MM.1S (cell line): ENCODE measurements around the gene MMP19.
"Not testable (repeated sequence)": the region's sequence is repeated elsewhere in the genome, so short reads cannot be mapped to it uniquely, and the experiment has no call there.

Experiments used
- DNase-seq: peaks from one replicate; pipeline ENCODE4 v3.0.0-alpha.2; 2015
- H2AFZ ChIP-seq: fragments of 300-600 bp; sonication (generic); 2 replicates; pipeline ENCODE4 v1.6.0; 2016; ENCODE audit warnings: antibody characterized with exemption, low read length
- H3F3A ChIP-seq: fragments of 300-600 bp; sonication (generic); 2 replicates; pipeline ENCODE4 v1.6.1; 2016; ENCODE audit warnings: mild to moderate bottlenecking, antibody characterized with exemption, low read length, moderate library complexity, mixed read lengths; ENCODE audit not compliant: insufficient read depth
- H3K27ac ChIP-seq: fragments of 300-600 bp; sonication (generic); 2 replicates; pipeline ENCODE4 v1.5.1; 2016; ENCODE audit warnings: mild to moderate bottlenecking, low read length
- H3K27me3 ChIP-seq: fragments of 300-600 bp; sonication (generic); replicated peaks from 2 replicates; pipeline ENCODE4 v1.6.0; 2016; ENCODE audit warnings: low read length; ENCODE audit not compliant: insufficient read depth
- H3K36me3 ChIP-seq: fragments of 300-600 bp; sonication (generic); replicated peaks from 2 replicates; pipeline ENCODE4 v1.6.1; 2016; ENCODE audit warnings: mild to moderate bottlenecking, low read length, mixed read lengths; ENCODE audit not compliant: insufficient read depth
- H3K4me1 ChIP-seq: fragments of 300-600 bp; sonication (generic); 2 replicates; pipeline ENCODE4 v1.6.1; 2016; ENCODE audit warnings: low read length, mixed read lengths
- H3K4me2 ChIP-seq: fragments of 300-600 bp; sonication (generic); 2 replicates; pipeline ENCODE4 v1.6.0; 2016; ENCODE audit warnings: low read depth, low read length
- H3K4me3 ChIP-seq: fragments of 300-600 bp; sonication (generic); 2 replicates; pipeline ENCODE4 v1.5.1; 2016; ENCODE audit warnings: low read length, mixed read lengths
- H3K79me2 ChIP-seq: fragments of 300-600 bp; sonication (generic); 2 replicates; pipeline ENCODE4 v1.6.1; 2016; ENCODE audit warnings: mixed run types, low read length, mixed read lengths
- H3K9ac ChIP-seq: fragments of 300-600 bp; sonication (generic); 2 replicates; pipeline ENCODE4 v1.6.1; 2016; ENCODE audit warnings: low read length, mixed read lengths
- H3K9me2 ChIP-seq: fragments of 300-600 bp; sonication (generic); replicated peaks from 2 replicates; pipeline ENCODE4 v1.6.1; 2016; ENCODE audit warnings: mild to moderate bottlenecking, low read length, mixed read lengths; ENCODE audit not compliant: insufficient read depth
- H3K9me3 ChIP-seq: fragments of 300-600 bp; sonication (generic); replicated peaks from 2 replicates; pipeline ENCODE4 v1.6.1; 2016; ENCODE audit warnings: mild to moderate bottlenecking, low read length, mixed read lengths; ENCODE audit not compliant: insufficient read depth
- H4K20me1 ChIP-seq: fragments of 300-600 bp; sonication (generic); 2 replicates; pipeline ENCODE4 v1.6.1; 2016; ENCODE audit warnings: mild to moderate bottlenecking, low read length, moderate library complexity, mixed read lengths; ENCODE audit not compliant: insufficient read depth
- CTCF ChIP-seq: fragments of 300-600 bp; sonication (generic); IDR thresholded peaks from 2 replicates; pipeline ENCODE4 v1.5.1; 2016; ENCODE audit warnings: antibody characterized with exemption, low read length, mixed read lengths
- EZH2 ChIP-seq: fragments of 300-600 bp; sonication (generic); optimal IDR thresholded peaks from 2 replicates; pipeline ENCODE3; 2017; ENCODE audit warnings: low read depth, mild to moderate bottlenecking, antibody characterized with exemption, low read length, mixed read lengths
- EZH2phosphoT487 ChIP-seq: fragments of 300-600 bp; sonication (generic); IDR thresholded peaks from 2 replicates; pipeline ENCODE4 v1.6.1; 2018; ENCODE audit warnings: antibody characterized with exemption, low read length

Gene MMP19

GRCh38 chr12:55865327-55865726, 22.6 kb upstream of the MMP19 start:
- Histone ChIP-seq H3K9me2 (no peaks in the 10 kb centered on the region), H4K20me1 (no peaks in the 10 kb centered on the region), H3K4me2 (no peak overlapping the region), H3K9ac (no peak overlapping the region), H3K9me3 (no peaks in the 10 kb centered on the region), H3K79me2 (no peaks in the 10 kb centered on the region), H3K4me1 (no peaks in the 10 kb centered on the region), H3K4me3 (no peak overlapping the region), H3K36me3 (no peaks in the 10 kb centered on the region), H3F3A (no peaks in the 10 kb centered on the region), H3K27me3 (no peaks in the 10 kb centered on the region), H3K27ac (no peak overlapping the region), H2AFZ (no peak overlapping the region)
- TF ChIP-seq CTCF (no peak), EZH2phosphoT487 (no peak), EZH2 (no peak)
- DNase-seq: no peak

GRCh38 chr12:55862931-55863330, 20.2 kb upstream of the MMP19 start:
- H3K36me3 ChIP-seq, H3K4me3 ChIP-seq, H3K9me3 ChIP-seq, H3K9me2 ChIP-seq, DNase-seq, H3K4me2 ChIP-seq, H3K27ac ChIP-seq, H3K9ac ChIP-seq, H3K27me3 ChIP-seq, H3F3A ChIP-seq, H2AFZ ChIP-seq, H4K20me1 ChIP-seq, H3K4me1 ChIP-seq, H3K79me2 ChIP-seq: not testable (repeated sequence)

GRCh38 chr12:55862286-55862685, 19.6 kb upstream of the MMP19 start:
- Histone ChIP-seq H3K4me2 (no peak overlapping the region), H3F3A (no peaks in the 10 kb centered on the region), H2AFZ (no peak overlapping the region), H3K9me2 (no peaks in the 10 kb centered on the region), H3K4me3 (no peak overlapping the region), H3K36me3 (no peaks in the 10 kb centered on the region), H3K4me1 (no peaks in the 10 kb centered on the region), H4K20me1 (no peaks in the 10 kb centered on the region), H3K27me3 (no peaks in the 10 kb centered on the region), H3K79me2 (no peaks in the 10 kb centered on the region), H3K27ac (no peak overlapping the region), H3K9me3 (no peaks in the 10 kb centered on the region), H3K9ac (no peak overlapping the region)
- TF ChIP-seq CTCF: no peak
- no peak for TF ChIP-seq EZH2phosphoT487
- no peak for TF ChIP-seq EZH2
- DNase-seq: no peak

- Histone ChIP-seq H3K27ac (no peak overlapping the region), H3K9me2 (no peaks in the 10 kb centered on the region), H2AFZ (no peak overlapping the region), H3K79me2 (no peaks in the 10 kb centered on the region), H4K20me1 (no peaks in the 10 kb centered on the region), H3K9ac (no peak overlapping the region), H3K4me2 (no peak overlapping the region), H3K4me1 (no peaks in the 10 kb centered on the region), H3K9me3 (no peaks in the 10 kb centered on the region), H3F3A (no peaks in the 10 kb centered on the region), H3K27me3 (no peaks in the 10 kb centered on the region), H3K36me3 (no peaks in the 10 kb centered on the region), H3K4me3 (no peak overlapping the region)
- DNase-seq: no peak
- TF ChIP-seq EZH2: no peak
- no peak for TF ChIP-seq EZH2phosphoT487
- TF ChIP-seq CTCF: no peak
Observed at GRCh38 chr12:55861871-55862270, 19.1 kb upstream of the MMP19 start.
